LNCaP clone FGC (cell line): ENCODE measurements around the gene YES1.
"Not testable (repeated sequence)": the region's sequence is repeated elsewhere in the genome, so short reads cannot be mapped to it uniquely, and the experiment has no call there.

ENCODE experiments used
- DNase-seq: peaks from one replicate; pipeline ENCODE4 v3.0.0-alpha.2; 2011; ENCODE audit warnings: low read depth
- H3K4me3 ChIP-seq: 2 replicates; pipeline ENCODE4 v1.5.1; 2011; ENCODE audit warnings: mild to moderate bottlenecking, low read depth, low read length, control low read depth
- CTCF ChIP-seq: IDR thresholded peaks from 2 replicates; pipeline ENCODE4 v1.5.1; 2012; ENCODE audit warnings: mild to moderate bottlenecking; ENCODE audit not compliant: control insufficient read depth, insufficient read depth; ENCODE audit errors: extremely low read depth

Gene YES1

GRCh38 chr18:814300-815084 lies 2.5 kb upstream of the YES1 start:
- DNase-seq, result no peak
- no peak overlapping the region for H3K4me3 ChIP-seq
- TF ChIP-seq CTCF, result peak; percentile 34

GRCh38 chr18:813172-814071 lies 1.4 kb upstream of the YES1 start:
- peak overlapping the region; percentile 94 for H3K4me3 ChIP-seq
- TF ChIP-seq CTCF, result no peak
- no peak for DNase-seq

- H3K4me3 ChIP-seq, result peak overlapping the region; percentile 94
- no peak for TF ChIP-seq CTCF
- DNase-seq, result peak; percentile 79
Observed at GRCh38 chr18:812376-813171, 532 bp upstream of the YES1 start.

- peak overlapping the region; percentile 94 for H3K4me3 ChIP-seq
- no peak for TF ChIP-seq CTCF
- no peak for DNase-seq
Observed at GRCh38 chr18:811182-811891, 705 bp downstream of the YES1 start.

- TF ChIP-seq CTCF, result no peak
- no peak for DNase-seq
- peak overlapping the region; percentile 94 for H3K4me3 ChIP-seq
Observed at GRCh38 chr18:809985-810642, 1.9 kb downstream of the YES1 start.

GRCh38 chr18:809228-809627 lies 2.8 kb downstream of the YES1 start:
- DNase-seq, H3K4me3 ChIP-seq: not testable (repeated sequence)
